ENCODE results near the gene ZNF296.

The ZNF296 gene

DNA sequence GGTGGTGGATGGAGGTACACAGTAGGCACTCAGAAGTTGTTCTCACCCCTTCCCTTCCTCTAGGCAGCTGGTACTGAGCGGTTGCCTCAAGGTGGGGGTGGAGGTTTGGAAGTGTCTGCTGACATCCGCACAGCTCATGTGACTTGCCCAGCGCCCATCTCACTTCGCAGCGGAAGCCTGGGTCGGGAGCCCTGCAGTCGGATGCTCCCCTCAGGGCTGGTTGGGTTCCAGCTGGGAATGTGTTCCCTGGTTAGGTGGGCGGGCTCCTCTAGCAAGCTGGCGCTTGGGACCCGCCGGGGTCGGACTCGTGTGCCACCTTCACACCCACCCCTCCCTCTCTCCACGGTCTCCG is 26.9 kb upstream of the ZNF296 start:
- peak; percentile 44 for DNase-seq (ENCODE audit: low spot score)

- no peak for DNase-seq (ENCODE audit: low spot score)
Observed at GRCh38 chr19:45102481-45102880, 26.2 kb upstream of the ZNF296 start.

DNA sequence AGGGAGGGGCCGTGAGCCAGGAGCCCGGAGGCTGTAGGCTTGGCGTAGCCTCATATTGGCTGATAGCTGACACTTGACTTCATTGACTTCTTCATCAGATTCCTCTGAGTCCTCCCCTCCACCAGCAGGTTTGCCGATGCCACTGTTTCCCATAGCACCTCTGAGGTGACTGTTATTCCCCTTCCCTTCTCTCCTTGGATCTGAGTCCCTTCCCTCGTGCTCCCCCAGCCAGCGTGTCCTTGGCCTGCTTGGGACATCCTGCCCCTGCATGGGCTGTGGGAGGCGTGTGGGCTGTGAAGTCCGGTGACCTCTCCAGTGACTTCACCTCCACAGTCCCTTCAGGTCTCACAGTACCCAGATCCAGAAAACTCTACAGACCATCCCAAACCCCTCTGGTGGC is 25.5 kb upstream of the ZNF296 start:
- no peak for DNase-seq (ENCODE audit: low spot score)

DNA sequence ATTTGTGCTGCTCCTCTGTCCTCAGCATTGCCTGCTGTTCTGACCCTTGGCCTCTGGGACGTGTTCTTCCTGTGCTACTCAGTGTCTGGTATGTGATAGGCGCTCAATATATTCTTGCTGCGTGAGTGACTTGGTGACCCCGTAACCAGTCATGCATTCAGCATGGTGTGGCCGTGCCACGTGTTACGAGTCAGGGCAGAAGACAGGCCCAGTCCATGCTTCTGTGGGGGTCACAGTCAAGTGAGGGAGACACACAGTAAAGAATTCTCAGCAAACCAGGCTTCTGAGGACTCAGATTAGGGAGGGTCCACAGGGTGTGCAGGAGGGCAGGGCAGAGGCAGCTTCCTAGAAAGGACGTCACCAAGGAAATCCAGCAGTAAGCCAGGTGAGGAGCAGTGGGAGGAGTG is 24.6 kb upstream of the ZNF296 start:
- no peak for DNase-seq (ENCODE audit: low spot score)

- DNase-seq (ENCODE audit: low spot score): no peak
Observed at GRCh38 chr19:45100201-45100600, 23.9 kb upstream of the ZNF296 start.

DNA sequence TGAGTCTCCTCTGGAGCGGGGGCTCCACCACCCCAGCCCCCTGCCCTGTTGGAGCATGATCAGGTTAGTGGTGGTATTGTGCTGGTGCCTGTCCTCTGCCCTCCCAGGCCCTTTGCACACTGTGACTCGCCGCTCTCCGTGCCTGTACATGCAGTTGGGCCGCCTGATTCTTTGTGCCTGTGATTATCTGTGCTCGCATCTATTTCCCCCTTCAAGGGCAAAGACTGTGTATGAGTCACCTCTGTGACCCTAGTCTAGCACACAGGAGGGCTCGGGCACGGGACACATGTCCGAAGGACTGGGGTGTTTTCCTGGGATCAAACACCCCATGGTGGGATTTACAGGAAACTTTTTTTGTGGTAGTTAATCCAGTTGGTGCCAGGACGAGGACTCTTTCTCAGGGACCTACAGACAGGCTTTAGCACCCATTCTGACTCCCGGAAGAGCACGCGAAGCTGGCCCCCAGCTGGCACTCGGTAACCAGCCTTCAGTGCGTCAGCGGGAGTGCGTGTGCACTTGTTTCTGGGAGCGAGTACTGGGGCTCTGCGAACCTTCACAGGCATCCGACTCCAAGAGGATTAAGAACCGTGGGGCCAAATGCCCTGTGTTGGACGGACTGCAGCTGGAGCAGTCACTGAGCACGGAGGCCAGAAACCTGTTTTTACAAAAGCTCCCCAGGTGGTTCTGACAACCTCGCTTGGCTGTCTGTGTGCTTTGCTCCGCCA is 23.4 kb upstream of the ZNF296 start:
- DNase-seq (ENCODE audit: low spot score): no peak

- DNase-seq (ENCODE audit: low spot score): no peak
Observed at GRCh38 chr19:45098521-45099466, 22.5 kb upstream of the ZNF296 start.

DNA sequence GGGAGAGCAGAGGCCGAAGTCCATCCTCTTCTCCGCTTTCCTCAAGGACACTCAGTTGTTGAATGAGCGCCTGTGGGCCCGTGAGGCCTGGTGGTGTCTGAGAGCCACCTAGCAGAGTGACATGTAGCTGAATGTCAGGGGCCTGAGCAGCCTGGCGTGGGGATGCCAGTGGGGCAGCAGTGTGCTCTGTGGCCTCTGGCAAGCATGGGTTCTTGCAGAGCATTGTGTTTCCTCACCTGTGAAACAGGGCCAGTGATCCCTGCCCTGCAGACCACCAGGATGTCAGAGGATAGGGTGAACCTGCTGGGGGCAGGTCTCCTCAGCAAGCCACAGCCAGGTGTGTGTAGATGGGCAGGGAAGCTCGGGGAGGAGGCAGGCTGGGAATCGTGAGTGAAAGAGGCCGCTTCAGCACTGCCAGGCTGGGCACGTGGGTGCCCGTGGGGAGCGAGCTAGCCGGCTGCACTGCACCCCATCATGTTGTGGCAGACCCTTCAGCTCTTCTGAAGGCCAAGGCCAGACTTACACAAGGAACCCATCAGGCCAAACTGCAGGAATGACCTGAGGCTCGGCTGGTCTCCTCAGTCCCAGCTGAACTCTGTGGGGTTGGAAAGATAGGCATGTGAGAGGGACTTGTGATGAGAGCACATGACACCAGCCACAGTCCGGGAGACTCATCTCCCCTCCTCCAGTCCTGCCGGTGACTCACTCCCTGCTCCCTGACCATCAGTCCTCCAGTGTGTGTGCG is 21.7 kb upstream of the ZNF296 start:
- DNase-seq (ENCODE audit: low spot score): no peak

GRCh38 chr19:45097450-45097775 is 21.1 kb upstream of the ZNF296 start:
- DNase-seq (ENCODE audit: low spot score): no peak

DNA sequence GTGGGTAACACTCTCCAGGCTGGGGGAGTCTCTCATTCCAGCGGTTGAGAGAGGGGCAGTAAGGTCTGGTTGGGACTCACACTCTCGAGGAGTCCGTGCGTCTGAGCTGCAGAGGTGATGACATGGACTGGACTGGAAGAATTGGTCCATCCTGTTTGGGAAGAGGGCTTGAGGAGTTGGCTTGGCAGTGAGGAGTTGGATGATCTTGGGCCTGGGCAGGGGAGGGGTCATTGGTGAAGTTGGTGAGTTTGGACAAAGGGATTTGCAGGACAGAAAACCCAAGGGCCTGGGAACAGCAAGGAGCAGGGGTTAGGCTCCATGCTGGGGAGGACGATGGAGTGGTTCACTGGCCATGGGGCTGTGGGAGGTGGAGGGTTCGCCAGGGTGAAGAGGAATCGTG is 20.4 kb upstream of the ZNF296 start:
- no peak for DNase-seq (ENCODE audit: low spot score)

- no peak for DNase-seq (ENCODE audit: low spot score)
Observed at GRCh38 chr19:45095496-45096413, 19.5 kb upstream of the ZNF296 start.

DNA sequence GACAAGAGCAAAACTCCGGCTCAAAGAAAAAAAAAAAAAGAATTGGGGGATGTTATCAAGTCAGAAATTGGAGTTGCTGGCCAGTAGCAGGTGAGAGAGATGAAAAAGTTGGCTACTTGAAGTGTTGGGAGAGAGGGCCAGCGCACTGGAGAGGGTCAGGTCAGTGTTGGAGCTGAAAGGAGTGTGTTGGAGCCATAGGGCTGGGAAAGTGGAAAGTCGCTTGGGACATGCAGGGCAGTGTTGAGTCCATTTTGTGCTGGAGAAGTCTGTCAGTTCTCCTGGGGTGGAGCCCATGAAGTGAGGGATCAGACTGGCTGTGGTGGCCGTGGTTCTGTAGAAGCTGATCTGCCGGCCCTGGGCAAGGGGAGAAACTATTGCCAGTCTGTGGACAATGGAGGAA is 18.4 kb upstream of the ZNF296 start:
- DNase-seq (ENCODE audit: low spot score): no peak

DNA sequence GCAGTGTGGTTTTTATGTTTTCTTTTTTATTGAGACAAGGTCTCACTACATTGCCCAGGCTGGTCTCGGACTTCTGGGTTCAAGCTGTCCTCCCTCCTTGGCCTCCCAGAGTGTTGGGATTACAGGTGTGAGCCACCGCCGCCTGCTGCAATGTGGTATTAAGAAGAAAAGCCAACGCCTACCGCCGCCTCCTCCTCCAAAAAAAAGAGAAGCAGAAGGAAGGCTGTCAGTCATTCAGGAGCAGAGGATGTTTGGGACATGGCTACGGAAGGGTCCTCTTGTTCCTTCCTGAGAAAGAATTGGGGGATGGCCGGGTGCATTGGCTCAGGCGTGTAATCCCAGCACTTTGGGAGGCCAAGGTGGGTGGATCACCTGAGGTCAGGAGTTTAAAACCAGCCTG is 17.9 kb upstream of the ZNF296 start:
- DNase-seq (ENCODE audit: low spot score): no peak

- peak; percentile 95 for DNase-seq (ENCODE audit: low spot score)
Observed at GRCh38 chr19:45092747-45093678, 16.7 kb upstream of the ZNF296 start, which contains the start of gene PPP1R37. TSS of gene PPP1R37 (plus strand) at chr19:45093179. CDS start at chr19:45093326, 147 bp downstream.

DNA sequence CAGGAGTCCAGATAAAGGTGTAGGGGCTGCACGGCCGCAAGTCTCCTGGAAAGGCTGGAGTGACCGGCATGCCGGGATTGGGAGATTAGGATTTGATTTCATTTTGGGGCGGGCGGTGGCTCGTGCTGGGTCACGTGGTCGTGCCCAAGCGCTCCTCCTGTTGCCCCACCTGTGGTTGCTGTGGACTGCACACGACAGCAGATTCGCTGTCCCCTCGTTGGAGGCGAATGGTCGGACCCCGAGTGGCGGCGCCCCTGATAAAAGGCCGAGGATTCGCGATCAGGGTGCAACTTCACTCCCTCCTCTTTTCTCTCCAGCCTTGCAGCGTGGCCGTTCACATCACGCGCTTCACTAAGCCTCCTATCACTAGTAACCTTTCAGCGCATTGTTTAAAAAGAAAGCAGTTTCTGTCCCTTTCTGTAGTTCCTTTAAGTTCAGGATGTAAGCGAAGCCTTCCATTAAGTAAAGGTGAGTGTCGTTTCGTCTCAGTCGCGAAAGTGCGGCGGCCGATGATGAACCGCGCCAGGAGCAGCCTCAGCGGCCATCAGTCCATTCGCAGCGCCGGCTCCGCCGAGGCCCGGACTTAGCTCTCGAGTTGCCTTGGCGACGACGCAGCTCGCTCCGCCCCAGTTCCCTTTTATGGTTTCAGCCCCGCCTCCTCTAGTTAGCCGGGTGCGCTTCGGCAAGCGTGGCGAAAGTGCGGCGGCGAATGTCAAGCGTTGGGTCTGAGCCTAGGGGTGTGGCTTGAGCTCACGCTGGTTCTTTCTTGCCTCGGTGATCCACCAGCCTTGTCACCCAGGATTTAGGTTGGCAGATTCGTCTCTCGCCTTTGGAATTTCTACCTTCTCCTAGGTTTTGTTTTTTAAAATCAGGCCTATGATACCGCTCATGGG is 15.0 kb upstream of the ZNF296 start:
- DNase-seq (ENCODE audit: low spot score): peak; percentile 98

- DNase-seq (ENCODE audit: low spot score): no peak
Observed at GRCh38 chr19:45090606-45091005, 14.3 kb upstream of the ZNF296 start.

GRCh38 chr19:45090034-45090433 is 13.8 kb upstream of the ZNF296 start:
- no peak for DNase-seq (ENCODE audit: low spot score)

- DNase-seq (ENCODE audit: low spot score): peak; percentile 83
Observed at GRCh38 chr19:45087531-45087930, 11.3 kb upstream of the ZNF296 start.

DNA sequence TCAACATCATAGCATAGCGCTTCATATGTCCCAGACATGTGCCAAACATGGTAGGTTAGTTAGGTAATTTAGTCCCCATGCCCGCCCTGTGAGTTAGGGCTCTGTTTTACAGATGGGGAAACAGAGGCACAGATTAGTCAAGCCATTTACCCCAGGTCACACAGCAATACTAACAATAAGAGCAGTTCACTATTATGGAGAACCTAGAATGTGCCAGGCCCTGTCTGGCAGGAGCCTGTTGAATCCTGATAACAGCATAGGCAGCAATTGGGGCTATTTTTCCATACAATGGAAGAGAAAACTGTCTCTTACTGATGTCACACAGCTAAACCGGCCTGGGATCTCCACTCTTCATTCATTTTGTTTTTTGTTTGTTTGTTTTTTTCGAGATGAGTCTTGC is 10.2 kb upstream of the ZNF296 start:
- no peak for DNase-seq (ENCODE audit: low spot score)
